H9 (cell line): ENCODE data around the gene JAG2. TPM values are rescaled to one million over a fixed set of nuclear protein-coding genes. Genes with fewer than 3 reads are reported as not detected.

Experiments
- DNase-seq: peaks from one replicate; pipeline ENCODE4 v3.0.0-alpha.2; 2017
- H2AFZ ChIP-seq: one replicate; pipeline ENCODE4 v1.6.1; 2013; ENCODE audit warnings: mild to moderate bottlenecking, low read length, control low read depth, moderate library complexity
- H2AK5ac ChIP-seq: 2 replicates; pipeline ENCODE4 v1.6.1; 2013; ENCODE audit warnings: low read length, control low read depth, mixed read lengths; ENCODE audit not compliant: insufficient read length
- H2BK120ac ChIP-seq: one replicate; pipeline ENCODE4 v1.6.1; 2013; ENCODE audit warnings: low read depth, mild to moderate bottlenecking, low read length, control low read depth, inconsistent platforms; ENCODE audit not compliant: poor library complexity, severe bottlenecking
- H2BK12ac ChIP-seq: 2 replicates; pipeline ENCODE4 v1.6.1; 2013; ENCODE audit warnings: low read length, control low read depth, mixed read lengths, low read depth; ENCODE audit not compliant: insufficient read length
- H2BK15ac ChIP-seq: 2 replicates; pipeline ENCODE4 v1.6.1; 2013; ENCODE audit warnings: low read depth, low read length, control low read depth
- H2BK20ac ChIP-seq: one replicate; pipeline ENCODE4 v1.6.1; 2013; ENCODE audit warnings: low read depth, mild to moderate bottlenecking, low read length, control low read depth, inconsistent platforms; ENCODE audit not compliant: poor library complexity, severe bottlenecking
- H2BK5ac ChIP-seq: 2 replicates; pipeline ENCODE4 v1.6.1; 2013; ENCODE audit warnings: low read length, control low read depth, mixed read lengths; ENCODE audit not compliant: insufficient read length
- H3K14ac ChIP-seq: 2 replicates; pipeline ENCODE4 v1.6.1; 2013; ENCODE audit warnings: low read length, control low read depth; ENCODE audit not compliant: insufficient read depth
- H3K18ac ChIP-seq: 2 replicates; pipeline ENCODE4 v1.6.1; 2013; ENCODE audit warnings: low read depth, mild to moderate bottlenecking, mixed read lengths, low read length, control low read depth; ENCODE audit not compliant: insufficient read length
- H3K23ac ChIP-seq: 2 replicates; pipeline ENCODE4 v1.6.1; 2013; ENCODE audit warnings: low read length, control low read depth, mixed read lengths, low read depth; ENCODE audit not compliant: insufficient read length
- H3K23me2 ChIP-seq: 2 replicates; pipeline ENCODE4 v1.6.1; 2013; ENCODE audit warnings: low read depth, mild to moderate bottlenecking, mixed read lengths, low read length, control low read depth; ENCODE audit not compliant: insufficient read length, poor library complexity, severe bottlenecking
- H3K27ac ChIP-seq: 2 replicates; pipeline ENCODE4 v1.5.1; 2013; ENCODE audit warnings: low read length, control low read depth, mixed read lengths, low read depth; ENCODE audit not compliant: insufficient read length
- H3K27me3 ChIP-seq: 2 replicates; pipeline ENCODE4 v1.6.1; 2013; ENCODE audit warnings: low read length, control low read depth, inconsistent platforms; ENCODE audit not compliant: insufficient read depth
- H3K4ac ChIP-seq: 2 replicates; pipeline ENCODE4 v1.6.1; 2013; ENCODE audit warnings: low read depth, mild to moderate bottlenecking, control low read depth, inconsistent platforms, low read length, moderate library complexity
- H3K4me1 ChIP-seq: 2 replicates; pipeline ENCODE4 v1.6.1; 2013; ENCODE audit warnings: low read length, control low read depth, inconsistent platforms; ENCODE audit not compliant: insufficient read depth
- H3K4me2 ChIP-seq: 2 replicates; pipeline ENCODE4 v1.6.1; 2013; ENCODE audit warnings: low read length, control low read depth, mixed read lengths; ENCODE audit not compliant: insufficient read length, insufficient read depth
- H3K56ac ChIP-seq: 2 replicates; pipeline ENCODE4 v1.6.1; 2013; ENCODE audit warnings: low read depth, mild to moderate bottlenecking, mixed read lengths, low read length, control low read depth; ENCODE audit not compliant: insufficient read length
- H3K79me1 ChIP-seq: 2 replicates; pipeline ENCODE4 v1.6.1; 2013; ENCODE audit warnings: low read depth, mild to moderate bottlenecking, moderate library complexity, low read length, control low read depth, inconsistent platforms; ENCODE audit not compliant: insufficient read depth, poor library complexity, severe bottlenecking
- H3K79me2 ChIP-seq: 2 replicates; pipeline ENCODE4 v1.6.1; 2013; ENCODE audit warnings: low read length, control low read depth, inconsistent platforms; ENCODE audit not compliant: insufficient read depth
- H3K9ac ChIP-seq: 2 replicates; pipeline ENCODE4 v1.6.1; 2013; ENCODE audit warnings: low read length, control low read depth, mixed read lengths; ENCODE audit not compliant: insufficient read length; ENCODE audit errors: extremely low read depth
- H3K9me3 ChIP-seq: one replicate; pipeline ENCODE4 v1.6.1; 2013; ENCODE audit warnings: low read depth, low read length, inconsistent platforms; ENCODE audit not compliant: control insufficient read depth
- H3T11ph ChIP-seq: one replicate; pipeline ENCODE4 v1.6.1; 2013; ENCODE audit warnings: mild to moderate bottlenecking, low read length, control low read depth, inconsistent platforms
- H4K20me1 ChIP-seq: one replicate; pipeline ENCODE4 v1.6.1; 2013; ENCODE audit not compliant: control insufficient read depth, insufficient read length, insufficient read depth
- H4K5ac ChIP-seq: 2 replicates; pipeline ENCODE4 v1.6.1; 2013; ENCODE audit warnings: low read depth, mild to moderate bottlenecking, mixed read lengths, low read length, control low read depth; ENCODE audit not compliant: insufficient read length
- H4K8ac ChIP-seq: replicated peaks from 2 replicates; pipeline ENCODE4 v1.6.1; 2013; ENCODE audit warnings: low read length, control low read depth, mixed read lengths, low read depth; ENCODE audit not compliant: insufficient read length
- H4K91ac ChIP-seq: 2 replicates; pipeline ENCODE4 v1.6.1; 2013; ENCODE audit warnings: low read depth, mild to moderate bottlenecking, moderate library complexity, mixed read lengths, low read length, control low read depth; ENCODE audit not compliant: insufficient read length
- H3K27ac Mint-ChIP-seq, 3 experiments: 2 replicates in 2 of 3; 3 replicates in 1 of 3; pipeline ENCODE4 v1.8.0; 2020 to 2021; ENCODE audit warnings: mixed read lengths in 3 of 3, mild to moderate bottlenecking in 1 of 3, moderate library complexity in 1 of 3
- H3K27me3 Mint-ChIP-seq: 2 replicates; pipeline ENCODE4 v1.8.0; 2021; ENCODE audit warnings: low read depth, mild to moderate bottlenecking, moderate library complexity, mixed read lengths
- H3K36me3 Mint-ChIP-seq, 3 experiments: 2 replicates in 2 of 3; 3 replicates in 1 of 3; pipeline ENCODE4 v1.8.0; 2020 to 2021; ENCODE audit warnings: low read depth in 3 of 3, mixed read lengths in 3 of 3; ENCODE audit not compliant: insufficient read depth in 1 of 3
- H3K4me1 Mint-ChIP-seq, 2 experiments: 2 replicates each; pipeline ENCODE4 v1.8.0; 2020; ENCODE audit warnings: mixed read lengths in 2 of 2
- H3K4me3 Mint-ChIP-seq, 2 experiments: 2 replicates in 1 of 2; 3 replicates in 1 of 2; pipeline ENCODE4 v1.8.0; 2020 to 2021; ENCODE audit warnings: mild to moderate bottlenecking in 2 of 2, mixed read lengths in 2 of 2, moderate library complexity in 1 of 2
- H3K9me3 Mint-ChIP-seq, 2 experiments: 2 replicates in 1 of 2; 3 replicates in 1 of 2; pipeline ENCODE4 v1.8.0; 2020; ENCODE audit warnings: mild to moderate bottlenecking in 2 of 2, mixed read lengths in 2 of 2, moderate library complexity in 1 of 2
- CTCF ChIP-seq: fragments of 200-600 bp; sonication (generic); conservative IDR thresholded peaks from 3 replicates; pipeline ENCODE4 v1.8.0; 2021; ENCODE audit warnings: antibody characterized with exemption, mild to moderate bottlenecking
- WGBS: extraction: QIAGEN DNeasy Blood & Tissue Kit; methylation state at CpG from one replicate; pipeline ENCODE4 v1.1.7; 2013; ENCODE audit warnings: missing lambda C conversion rate, low lambda C conversion rate, mixed read lengths; ENCODE audit not compliant: insufficient read length; ENCODE audit errors: extremely low coverage; 5-methylcytosine and 5-hydroxymethylcytosine counted together
- total RNA-seq: library from RNA; stranded (reverse); gene quantifications from 2 replicates; pipeline ENCODE4 v1.2.1, GENCODE V29; 2021

Gene JAG2
- total RNA-seq, 1 experiment from 2014 or later, result 11.4 TPM

- no peak overlapping the region for H3K9ac ChIP-seq
- H3K79me1 ChIP-seq, result no peaks in the 10 kb centered on the region
- H3K27me3 ChIP-seq, result no peaks in the 10 kb centered on the region; the same call in 1 of the 2 replicates
- Mint-ChIP-seq H3K9me3 (no peaks in the 10 kb centered on the region), H3K36me3 (no peaks in the 10 kb centered on the region), H3K4me3 (no peak overlapping the region), H3K4me1 (peaks cover 10 to 14% of the 10 kb centered on the region in 2 experiments), H3K27ac (peak overlapping the region in 1 of 3 experiments; percentile 11; a peak in 1 of 7 replicates), H3K27me3 (peaks cover 13% of the 10 kb centered on the region)
- H3K14ac ChIP-seq, result no peak overlapping the region
- H3K23ac ChIP-seq, result no peak overlapping the region
- WGBS, result no CpG with 5 or more reads among the region's 13 CpGs
- H2BK15ac ChIP-seq, result no peak overlapping the region
- no peak overlapping the region for H2AFZ ChIP-seq
- no peaks in the 10 kb centered on the region for H3K9me3 ChIP-seq
- no peak overlapping the region for H2BK12ac ChIP-seq
- no peak for TF ChIP-seq CTCF
- H3K23me2 ChIP-seq, result no peaks in the 10 kb centered on the region
- no peak overlapping the region for H4K5ac ChIP-seq
- H2BK20ac ChIP-seq, result no peak overlapping the region
- H3K27ac ChIP-seq, result no peak overlapping the region
- H2BK120ac ChIP-seq, result no peak overlapping the region
- H3T11ph ChIP-seq, result no peak overlapping the region
- no peak overlapping the region for H3K4ac ChIP-seq
- H3K18ac ChIP-seq, result no peak overlapping the region
- no peak overlapping the region for H3K56ac ChIP-seq
- H4K20me1 ChIP-seq, result no peaks in the 10 kb centered on the region
- H2AK5ac ChIP-seq, result no peak overlapping the region
- no peak overlapping the region for H4K8ac ChIP-seq
- H3K4me2 ChIP-seq, result no peak overlapping the region
- no peak for DNase-seq
- no peak overlapping the region for H4K91ac ChIP-seq
- no peaks in the 10 kb centered on the region for H3K4me1 ChIP-seq
- H3K79me2 ChIP-seq, result no peaks in the 10 kb centered on the region
- no peak overlapping the region for H2BK5ac ChIP-seq
These were observed 4.6 kb upstream of the JAG2 start for GRCh38 chr14:105173145-105173544.
